ENCODE data around the gene RAI14.

- no peak for TF ChIP-seq CTCF (conservative IDR thresholded peaks at IDR 0.05; ENCODE audit: low read length)
- no peak for TF ChIP-seq EZH2phosphoT487 (IDR thresholded peaks at IDR 0.05; ENCODE audit: borderline replicate concordance, low read depth, low read length)
Observed at GRCh38 chr5:34767180-34767579, 111.1 kb downstream of the RAI14 start.
